T-helper 2 cell (primary cell): ENCODE measurements around the gene CST9.
"Not testable (repeated sequence)": the region's sequence is repeated elsewhere in the genome, so short reads cannot be mapped to it uniquely, and the experiment has no call there.

Experiments used
- DNase-seq, 5 experiments: peaks; one replicate each; pipeline versions ENCODE4 v3.0.0 to v3.0.0-alpha.2; 2012 to 2022

CST9 gene

GRCh38 chr20:23637282-23638221 lies 31.8 kb upstream of the CST9 start, which contains the start of gene CST3:
TSS of gene CST3 (minus strand) at chr20:23637955. CDS start at chr20:23637862, 93 bp downstream.
- no peak for DNase-seq

GRCh38 chr20:23636908-23637281 lies 31.2 kb upstream of the CST9 start:
- no peak for DNase-seq

GRCh38 chr20:23636182-23636907 lies 30.6 kb upstream of the CST9 start:
- no peak for DNase-seq

GRCh38 chr20:23635768-23636090 lies 30.0 kb upstream of the CST9 start:
- not testable (repeated sequence) for DNase-seq

- DNase-seq, result no peak
Measured at GRCh38 chr20:23634985-23635767, 29.5 kb upstream of the CST9 start.

GRCh38 chr20:23634044-23634801 lies 28.5 kb upstream of the CST9 start:
- DNase-seq, result no peak

GRCh38 chr20:23632711-23633573 lies 27.2 kb upstream of the CST9 start:
- no peak for DNase-seq

GRCh38 chr20:23631981-23632710 lies 26.4 kb upstream of the CST9 start:
- DNase-seq, result no peak

- no peak for DNase-seq
Measured at GRCh38 chr20:23631226-23631822, 25.6 kb upstream of the CST9 start.

GRCh38 chr20:23630392-23630849 lies 24.7 kb upstream of the CST9 start:
- no peak for DNase-seq

GRCh38 chr20:23629542-23630391 lies 24.1 kb upstream of the CST9 start:
- no peak for DNase-seq

- no peak for DNase-seq
Measured at GRCh38 chr20:23629017-23629541, 23.4 kb upstream of the CST9 start.

- no peak for DNase-seq
Measured at GRCh38 chr20:23628402-23629016, 22.8 kb upstream of the CST9 start.

GRCh38 chr20:23627501-23627900 lies 21.8 kb upstream of the CST9 start:
- DNase-seq, result no peak

GRCh38 chr20:23626040-23626620 lies 20.4 kb upstream of the CST9 start:
- no peak for DNase-seq

- DNase-seq, result no peak
Measured at GRCh38 chr20:23625236-23625964, 19.7 kb upstream of the CST9 start.

- DNase-seq, result no peak
Measured at GRCh38 chr20:23624324-23624691, 18.6 kb upstream of the CST9 start.
